CD4-positive, alpha-beta T cell (primary cell): ENCODE results near the gene OSBPL10. TPM values are rescaled to one million over a fixed set of nuclear protein-coding genes. Genes with fewer than 3 reads are reported as not detected.

ENCODE experiments used
- ATAC-seq: fragments of 200-7000 bp; cut with Tn5 transposase; one replicate; pipeline ENCODE4 v1.10.0; 2022; ENCODE audit warnings: mild to moderate bottlenecking; ENCODE audit not compliant: poor library complexity
- CTCF ChIA-PET: fragments of 350-600 bp; sonication (Branson Sonifier 250); formaldehyde crosslinking; loops from one replicate; lab custom pipeline; 2021; ENCODE audit warnings: antibody characterized with exemption, inconsistent platforms; lab: Charles Lee
- POLR2A ChIA-PET: fragments of 350-600 bp; sonication (Branson Sonifier 250); formaldehyde crosslinking; loops from one replicate; lab custom pipeline; 2021; ENCODE audit warnings: antibody characterized with exemption, inconsistent platforms; lab: Charles Lee
- DNase-seq, 14 experiments: peaks; one replicate each; pipeline ENCODE4 v3.0.0-alpha.2; 2013 to 2020; ENCODE audit warnings: mixed read lengths in 2 of 14
- H3K27ac ChIP-seq, 2 donors: one replicate each; pipeline versions ENCODE4 v1.5.1 to v1.7.0; 2013; ENCODE audit warnings: low read length in 2 of 2, low read depth in 1 of 2, mild to moderate bottlenecking in 1 of 2
- H3K27me3 ChIP-seq, 2 experiments: 1 replicate in 1 of 2; 2 replicates in 1 of 2; pipeline versions ENCODE4 v1.6.1 to v1.7.0; 2013; ENCODE audit warnings: low read length in 2 of 2, control low read depth in 1 of 2, mild to moderate bottlenecking in 1 of 2, moderate library complexity in 1 of 2; ENCODE audit not compliant: insufficient read depth in 2 of 2, control insufficient read depth in 1 of 2
- H3K36me3 ChIP-seq: one replicate; pipeline ENCODE4 v1.6.1; 2013; ENCODE audit warnings: low read length, control low read depth; ENCODE audit not compliant: insufficient read depth
- H3K4me1 ChIP-seq: one replicate; pipeline ENCODE4 v1.6.1; 2013; ENCODE audit warnings: low read length, control low read depth; ENCODE audit not compliant: insufficient read depth
- H3K4me3 ChIP-seq: one replicate; pipeline ENCODE4 v1.5.1; 2013; ENCODE audit warnings: mild to moderate bottlenecking, low read length, moderate library complexity
- H3K9me3 ChIP-seq, 2 experiments: 1 replicate in 1 of 2; 2 replicates in 1 of 2; pipeline versions ENCODE4 v1.6.1 to v1.7.0; 2013; ENCODE audit warnings: low read length in 2 of 2, mild to moderate bottlenecking in 2 of 2, control low read depth in 1 of 2, moderate library complexity in 1 of 2; ENCODE audit not compliant: control insufficient read depth in 1 of 2, insufficient read depth in 1 of 2
- H3K27ac Mint-ChIP-seq: one replicate; pipeline ENCODE4 v1.8.0; 2020; ENCODE audit warnings: mixed read lengths
- H3K27me3 Mint-ChIP-seq: one replicate; pipeline ENCODE4 v1.8.0; 2021; ENCODE audit warnings: mixed read lengths
- H3K36me3 Mint-ChIP-seq: one replicate; pipeline ENCODE4 v1.8.0; 2021; ENCODE audit warnings: low read depth, mixed read lengths
- H3K4me1 Mint-ChIP-seq: one replicate; pipeline ENCODE4 v1.8.0; 2021; ENCODE audit warnings: low read depth, mixed read lengths
- H3K4me3 Mint-ChIP-seq: one replicate; pipeline ENCODE4 v1.8.0; 2020; ENCODE audit warnings: mild to moderate bottlenecking, mixed read lengths
- H3K9me3 Mint-ChIP-seq: one replicate; pipeline ENCODE4 v1.8.0; 2020; ENCODE audit warnings: mixed read lengths
- CTCF ChIP-seq: fragments of 200-600 bp; IDR thresholded peaks from one replicate; pipeline ENCODE4 v1.8.0; 2022; ENCODE audit warnings: antibody characterized with exemption, mild to moderate bottlenecking
- intact Hi-C, 2 experiments: fragments of 100-400 bp; cut with DNase I in 1 of 2; cut with micrococcal nuclease in 1 of 2; formaldehyde crosslinking; loops; one replicate each; pipeline versions ENCODE4 v1.15.1 to v1.9.0; 2023 to 2025; cut with DNase I, micrococcal nuclease
- total RNA-seq, 174 experiments: library from RNA in 2 of 174; stranded (reverse) in 2 of 174; gene quantifications; one replicate each; pipeline ENCODE4 v1.2.3 and lab custom pipeline; 2021 to 2026

The OSBPL10 gene
- total RNA-seq, 2 experiments from 2014 or later = not detected

- no peak overlapping the region for H3K27ac ChIP-seq
- Mint-ChIP-seq H3K36me3 (no peaks in the 10 kb centered on the region), H3K27ac (no peak overlapping the region), H3K4me1 (no peaks in the 10 kb centered on the region), H3K9me3 (no peaks in the 10 kb centered on the region), H3K4me3 (no peak overlapping the region), H3K27me3 (no peaks in the 10 kb centered on the region)
- POLR2A ChIA-PET = no interaction called here
- CTCF ChIA-PET = no interaction called here
- H3K4me3 ChIP-seq = no peak overlapping the region
- no peaks in the 10 kb centered on the region for H3K36me3 ChIP-seq
- TF ChIP-seq CTCF = no peak
- H3K9me3 ChIP-seq = peaks cover 0 to 4% of the 10 kb centered on the region in 2 experiments
- ATAC-seq = no peak
- intact Hi-C loops = no loop called here
- H3K4me1 ChIP-seq = no peaks in the 10 kb centered on the region
- DNase-seq = no peak
- H3K27me3 ChIP-seq = no peaks in the 10 kb centered on the region
Observed at GRCh38 chr3:31793821-31794220, 187.2 kb downstream of the OSBPL10 start.

GRCh38 chr3:31791090-31791430 is 190.0 kb downstream of the OSBPL10 start:
- intact Hi-C loops = no loop called here
- H3K27ac ChIP-seq = no peak overlapping the region
- H3K4me1 ChIP-seq = no peaks in the 10 kb centered on the region
- no peaks in the 10 kb centered on the region for H3K27me3 ChIP-seq
- ATAC-seq = no peak
- Mint-ChIP-seq H3K27me3 (no peaks in the 10 kb centered on the region), H3K27ac (no peak overlapping the region), H3K4me3 (no peak overlapping the region), H3K9me3 (no peaks in the 10 kb centered on the region), H3K36me3 (no peaks in the 10 kb centered on the region), H3K4me1 (no peaks in the 10 kb centered on the region)
- ChIA-PET POLR2A (no interaction called here), CTCF (no interaction called here)
- H3K36me3 ChIP-seq = no peaks in the 10 kb centered on the region
- no peak for TF ChIP-seq CTCF
- H3K9me3 ChIP-seq = peaks cover 0 to 4% of the 10 kb centered on the region in 2 experiments
- no peak overlapping the region for H3K4me3 ChIP-seq
- no peak for DNase-seq

- CTCF ChIA-PET = no interaction called here
- H3K36me3 Mint-ChIP-seq = no peaks in the 10 kb centered on the region
- H3K27ac Mint-ChIP-seq = no peak overlapping the region
- H3K9me3 ChIP-seq = peaks cover 0 to 4% of the 10 kb centered on the region in 2 experiments
- DNase-seq (no peak), ATAC-seq (no peak)
- no peak overlapping the region for H3K4me3 ChIP-seq
- H3K27me3 ChIP-seq = no peaks in the 10 kb centered on the region
- POLR2A ChIA-PET = no interaction called here
- H3K4me1 Mint-ChIP-seq = no peaks in the 10 kb centered on the region
- intact Hi-C loops = no loop called here
- no peaks in the 10 kb centered on the region for H3K27me3 Mint-ChIP-seq
- H3K4me1 ChIP-seq = no peaks in the 10 kb centered on the region
- H3K36me3 ChIP-seq = no peaks in the 10 kb centered on the region
- H3K27ac ChIP-seq = no peak overlapping the region
- no peak for TF ChIP-seq CTCF
- no peak overlapping the region for H3K4me3 Mint-ChIP-seq
- H3K9me3 Mint-ChIP-seq = no peaks in the 10 kb centered on the region
Observed at GRCh38 chr3:31790193-31791089, 190.6 kb downstream of the OSBPL10 start.
